Naive thymus-derived CD4-positive, alpha-beta T cell (primary cell): ENCODE results near the gene WDR20. TPM values are rescaled to one million over a fixed set of nuclear protein-coding genes. Genes with fewer than 3 reads are reported as not detected.

Experiments used
- ATAC-seq: fragments of 150-1000 bp; cut with Tn5 transposase; 2 replicates; pipeline ENCODE4 v1.10.0; 2021; ENCODE audit warnings: mild to moderate bottlenecking, moderate library complexity
- CTCF ChIA-PET: fragments of 350-600 bp; sonication (Branson Sonifier 250); formaldehyde crosslinking; loops from one replicate; lab custom pipeline; 2021; ENCODE audit warnings: antibody characterized with exemption; lab: Charles Lee
- POLR2A ChIA-PET: fragments of 350-600 bp; sonication (Branson Sonifier 250); formaldehyde crosslinking; loops from one replicate; lab custom pipeline; 2021; ENCODE audit warnings: antibody characterized with exemption, inconsistent platforms; lab: Charles Lee
- DNase-seq, 9 donors: peaks; one replicate each; pipeline versions ENCODE4 v3.0.0 to v3.0.0-alpha.2; 2020 to 2022; ENCODE audit warnings: mixed read lengths in 1 of 9
- H3K27ac ChIP-seq: one replicate; pipeline ENCODE4 v1.7.0; 2013; ENCODE audit warnings: mild to moderate bottlenecking, low read depth, low read length, moderate library complexity
- H3K27me3 ChIP-seq, 2 donors: one replicate each; pipeline ENCODE4 v1.7.0; 2013; ENCODE audit warnings: low read length in 2 of 2, mild to moderate bottlenecking in 2 of 2, moderate library complexity in 2 of 2; ENCODE audit not compliant: control insufficient read depth in 2 of 2, insufficient read depth in 2 of 2
- H3K36me3 ChIP-seq, 3 experiments: 1 replicate in 2 of 3; 2 replicates in 1 of 3; pipeline ENCODE4 v1.7.0; 2013; ENCODE audit warnings: low read length in 3 of 3, mild to moderate bottlenecking in 3 of 3, moderate library complexity in 1 of 3; ENCODE audit not compliant: insufficient read depth in 3 of 3, control insufficient read depth in 2 of 3
- H3K4me1 ChIP-seq, 2 donors: one replicate each; pipeline ENCODE4 v1.7.0; 2013; ENCODE audit warnings: low read length in 2 of 2, mild to moderate bottlenecking in 2 of 2, moderate library complexity in 1 of 2; ENCODE audit not compliant: control insufficient read depth in 2 of 2, insufficient read depth in 2 of 2
- H3K4me3 ChIP-seq: 2 replicates; pipeline ENCODE4 v1.7.0; 2013; ENCODE audit warnings: mild to moderate bottlenecking, low read length
- H3K9me3 ChIP-seq, 3 experiments: 1 replicate in 2 of 3; 2 replicates in 1 of 3; pipeline ENCODE4 v1.7.0; 2013; ENCODE audit warnings: low read length in 3 of 3; ENCODE audit not compliant: control insufficient read depth in 2 of 3
- H3K27ac Mint-ChIP-seq, 9 donors: one replicate each; pipeline ENCODE4 v1.8.0; 2020 to 2022; ENCODE audit warnings: mixed read lengths in 9 of 9, mild to moderate bottlenecking in 8 of 9, moderate library complexity in 5 of 9, inconsistent platforms in 2 of 9
- H3K27me3 Mint-ChIP-seq, 5 donors: one replicate each; pipeline ENCODE4 v1.8.0; 2021 to 2022; ENCODE audit warnings: mixed read lengths in 5 of 5, mild to moderate bottlenecking in 1 of 5
- H3K36me3 Mint-ChIP-seq, 5 donors: one replicate each; pipeline ENCODE4 v1.8.0; 2020 to 2022; ENCODE audit warnings: mixed read lengths in 5 of 5, mild to moderate bottlenecking in 3 of 5, inconsistent platforms in 1 of 5
- H3K4me1 Mint-ChIP-seq, 7 donors: one replicate each; pipeline ENCODE4 v1.8.0; 2020 to 2022; ENCODE audit warnings: mixed read lengths in 7 of 7, mild to moderate bottlenecking in 3 of 7, inconsistent platforms in 1 of 7
- H3K4me3 Mint-ChIP-seq, 10 donors: one replicate each; pipeline ENCODE4 v1.8.0; 2020 to 2022; ENCODE audit warnings: mild to moderate bottlenecking in 10 of 10, mixed read lengths in 10 of 10, moderate library complexity in 6 of 10, inconsistent platforms in 2 of 10
- H3K9me3 Mint-ChIP-seq, 11 donors: one replicate each; pipeline ENCODE4 v1.8.0; 2020 to 2022; ENCODE audit warnings: mixed read lengths in 11 of 11, mild to moderate bottlenecking in 4 of 11, inconsistent platforms in 1 of 11, moderate library complexity in 1 of 11
- intact Hi-C, 2 donors: fragments of 100-400 bp; cut with micrococcal nuclease; formaldehyde crosslinking; loops; one replicate each; pipeline ENCODE4 v1.15.1; 2023
- polyA plus RNA-seq, 2 donors: library from polyadenylated mRNA; unstranded; fragments of 300-500 nt; fragmentation: Illumina TruSeq; gene quantifications; one replicate each; pipeline ENCODE4 v1.2.3, GENCODE V29; 2021
- total RNA-seq, 6 experiments: library from RNA in 5 of 6; stranded (reverse) in 5 of 6; gene quantifications; 1 replicate in 5 of 6; 2 replicates in 1 of 6; pipeline ENCODE4 v1.2.3 and lab custom pipeline; 2021 to 2026

Gene WDR20
- 10 to 100 TPM; 33.1 to 67.8 (median 47.5) TPM for total RNA-seq
- 10 to 100 TPM in 1 of 2 donors, 1 to 10 TPM in 1; 9.1 to 15.8 TPM for polyA plus RNA-seq
- total RNA-seq (lab: John Stamatoyannopoulos, UW) = 35.8 reads per million, percentile 64 among the genes with 10 or more reads in this experiment

- DNase-seq (peak; percentile 98 to 100 (median 99)), ATAC-seq (peak; percentile 98)
- H3K27me3 Mint-ChIP-seq = no peaks in the 10 kb centered on the region
- peak within 1 kb of the TSS; percentile 95 to 99 (median 96) for H3K27ac Mint-ChIP-seq
- Histone ChIP-seq H3K27ac (peak within 1 kb of the TSS; percentile 90), H3K27me3 (no peaks in the 10 kb centered on the region), H3K9me3 (no peaks in the 10 kb centered on the region), H3K4me3 (peak within 1 kb of the TSS; percentile 80), H3K36me3 (peaks cover 0 to 4% (median 0%) of the 10 kb centered on the region in 3 experiments), H3K4me1 (peaks cover 18 to 22% of the 10 kb centered on the region in 2 donors)
- peaks cover 0 to 7% (median 2%) of the 10 kb centered on the region in 5 donors for H3K36me3 Mint-ChIP-seq
- ChIA-PET CTCF (interaction anchor here (0.6 kb wide), 1 partner anchor 41 kb away, joined by 3 read pairs; no protein-coding TSS in a partner anchor), POLR2A (interaction anchor here (0.6 to 1.0 kb wide), 3 partner anchors 11 to 181 kb away, joined by 3 read pairs; no protein-coding TSS in a partner anchor)
- intact Hi-C loops = loop anchor here (1.0 to 5.0 kb wide), 14 partner anchors 52 to 433 kb away; partner anchors contain the start of genes CINP (in 2 of the 2), DYNC1H1 (in 2 of the 2), HSP90AA1 (in 2 of the 2) and MOK (in 2 of the 2)
- H3K4me3 Mint-ChIP-seq = peak within 1 kb of the TSS; percentile 96 to 99 (median 98)
- H3K4me1 Mint-ChIP-seq = peaks cover 17 to 36% (median 27%) of the 10 kb centered on the region in 7 donors
- H3K9me3 Mint-ChIP-seq = peaks cover 0 to 4% (median 0%) of the 10 kb centered on the region in 11 donors
Measured at GRCh38 chr14:102139286-102140026, at the start of gene WDR20. Gene WDR20 (plus strand): TSS chr14:102139897. CDS start chr14:102139924, 27 bp downstream.

- Histone ChIP-seq H3K36me3 (peaks cover 0 to 4% (median 3%) of the 10 kb centered on the region in 3 experiments), H3K27ac (no peak overlapping the region), H3K27me3 (no peaks in the 10 kb centered on the region), H3K4me3 (no peak overlapping the region), H3K9me3 (no peaks in the 10 kb centered on the region), H3K4me1 (peaks cover 8 to 12% of the 10 kb centered on the region in 2 donors)
- Mint-ChIP-seq H3K4me3 (peak overlapping the region in 2 of 10 donors; percentile 42 to 79), H3K36me3 (peaks cover 0 to 7% (median 6%) of the 10 kb centered on the region in 5 donors), H3K27me3 (no peaks in the 10 kb centered on the region), H3K27ac (peak overlapping the region in 5 of 9 donors; percentile 11 to 95 (median 52)), H3K9me3 (peaks cover 0 to 3% (median 0%) of the 10 kb centered on the region in 11 donors), H3K4me1 (peaks cover 19 to 35% (median 30%) of the 10 kb centered on the region in 7 donors)
- DNase-seq (no peak), ATAC-seq (no peak)
- ChIA-PET CTCF (interaction anchor here (0.6 kb wide), 1 partner anchor 410 kb away, joined by 3 read pairs; no protein-coding TSS in a partner anchor), POLR2A (interaction anchor here (0.8 to 1.4 kb wide), 2 partner anchors 9 to 129 kb away, joined by 3 read pairs; no protein-coding TSS in a partner anchor)
- intact Hi-C loops = no loop called here
Measured at GRCh38 chr14:102090713-102091112, 49.0 kb upstream of the WDR20 start.

- no peaks in the 10 kb centered on the region for H3K9me3 Mint-ChIP-seq
- ChIA-PET POLR2A (no interaction called here), CTCF (interaction anchor here (0.7 to 1.3 kb wide), 2 partner anchors 131 to 142 kb away, joined by 3 to 5 read pairs; no protein-coding TSS in a partner anchor)
- no peaks in the 10 kb centered on the region for H3K27me3 Mint-ChIP-seq
- H3K4me1 ChIP-seq = peaks cover 5 to 8% of the 10 kb centered on the region in 2 donors
- ATAC-seq (no peak), DNase-seq (no peak)
- H3K27ac Mint-ChIP-seq = no peak overlapping the region
- H3K4me3 Mint-ChIP-seq = no peak overlapping the region
- H3K36me3 ChIP-seq = no peaks in the 10 kb centered on the region
- peaks cover 0 to 1% (median 0%) of the 10 kb centered on the region in 5 donors for H3K36me3 Mint-ChIP-seq
- H3K27me3 ChIP-seq = no peaks in the 10 kb centered on the region
- H3K27ac ChIP-seq = no peak overlapping the region
- no peaks in the 10 kb centered on the region for H3K9me3 ChIP-seq
- H3K4me1 Mint-ChIP-seq = peaks cover 19 to 33% (median 29%) of the 10 kb centered on the region in 7 donors
- intact Hi-C loops = no loop called here
- H3K4me3 ChIP-seq = no peak overlapping the region
Measured at GRCh38 chr14:102092806-102093205, 46.9 kb upstream of the WDR20 start.

- no peaks in the 10 kb centered on the region for H3K27me3 Mint-ChIP-seq
Measured at GRCh38 chr14:102094101-102094500, 45.6 kb upstream of the WDR20 start.

GRCh38 chr14:102095231-102095870 is 44.3 kb upstream of the WDR20 start:
- H3K27me3 Mint-ChIP-seq = no peaks in the 10 kb centered on the region
- peaks cover 4 to 12% (median 6%) of the 10 kb centered on the region in 7 donors for H3K4me1 Mint-ChIP-seq
- no peak overlapping the region for H3K27ac Mint-ChIP-seq
- DNase-seq (no peak), ATAC-seq (no peak)
- POLR2A ChIA-PET = interaction anchor here (0.7 to 1.6 kb wide), 2 partner anchors 31 to 75 kb away, joined by 3 read pairs; no protein-coding TSS in a partner anchor
- Histone ChIP-seq H3K4me3 (no peak overlapping the region), H3K9me3 (no peaks in the 10 kb centered on the region), H3K27ac (no peak overlapping the region), H3K36me3 (no peaks in the 10 kb centered on the region), H3K27me3 (no peaks in the 10 kb centered on the region), H3K4me1 (no peaks in the 10 kb centered on the region)
- intact Hi-C loops = no loop called here
- CTCF ChIA-PET = interaction anchor here (0.8 to 3.7 kb wide), 9 partner anchors 8 to 135 kb away, joined by 3 to 19 read pairs (median 4); no protein-coding TSS in a partner anchor
- H3K4me3 Mint-ChIP-seq = no peak overlapping the region
- no peaks in the 10 kb centered on the region for H3K9me3 Mint-ChIP-seq
- peaks cover 0 to 1% (median 0%) of the 10 kb centered on the region in 5 donors for H3K36me3 Mint-ChIP-seq

More at GRCh38 chr14:102094101-102094500, 45.6 kb upstream of the WDR20 start:
- Mint-ChIP-seq H3K4me3 (no peak overlapping the region), H3K4me1 (peaks cover 11 to 24% (median 18%) of the 10 kb centered on the region in 7 donors), H3K27ac (no peak overlapping the region), H3K36me3 (peaks cover 0 to 1% (median 0%) of the 10 kb centered on the region in 5 donors), H3K9me3 (no peaks in the 10 kb centered on the region)
- Histone ChIP-seq H3K4me1 (no peaks in the 10 kb centered on the region), H3K4me3 (no peak overlapping the region), H3K27ac (no peak overlapping the region), H3K27me3 (no peaks in the 10 kb centered on the region), H3K9me3 (no peaks in the 10 kb centered on the region), H3K36me3 (no peaks in the 10 kb centered on the region)
- DNase-seq (no peak), ATAC-seq (no peak)
- CTCF ChIA-PET = no interaction called here
- POLR2A ChIA-PET = no interaction called here
- intact Hi-C loops = no loop called here
